SK-N-MC (cell line): ENCODE results near the gene SAG.

Experiments used
- EZH2 ChIP-seq: fragments of 200-600 bp; sonication (generic); IDR thresholded peaks from one replicate; pipeline ENCODE4 v1.6.1; 2017; ENCODE audit warnings: antibody characterized with exemption
- POLR2AphosphoS5 ChIP-seq: IDR thresholded peaks from 2 replicates; pipeline ENCODE4 v1.6.1; 2012; ENCODE audit warnings: mild to moderate bottlenecking, low read depth, low read length, borderline replicate concordance

DNA sequence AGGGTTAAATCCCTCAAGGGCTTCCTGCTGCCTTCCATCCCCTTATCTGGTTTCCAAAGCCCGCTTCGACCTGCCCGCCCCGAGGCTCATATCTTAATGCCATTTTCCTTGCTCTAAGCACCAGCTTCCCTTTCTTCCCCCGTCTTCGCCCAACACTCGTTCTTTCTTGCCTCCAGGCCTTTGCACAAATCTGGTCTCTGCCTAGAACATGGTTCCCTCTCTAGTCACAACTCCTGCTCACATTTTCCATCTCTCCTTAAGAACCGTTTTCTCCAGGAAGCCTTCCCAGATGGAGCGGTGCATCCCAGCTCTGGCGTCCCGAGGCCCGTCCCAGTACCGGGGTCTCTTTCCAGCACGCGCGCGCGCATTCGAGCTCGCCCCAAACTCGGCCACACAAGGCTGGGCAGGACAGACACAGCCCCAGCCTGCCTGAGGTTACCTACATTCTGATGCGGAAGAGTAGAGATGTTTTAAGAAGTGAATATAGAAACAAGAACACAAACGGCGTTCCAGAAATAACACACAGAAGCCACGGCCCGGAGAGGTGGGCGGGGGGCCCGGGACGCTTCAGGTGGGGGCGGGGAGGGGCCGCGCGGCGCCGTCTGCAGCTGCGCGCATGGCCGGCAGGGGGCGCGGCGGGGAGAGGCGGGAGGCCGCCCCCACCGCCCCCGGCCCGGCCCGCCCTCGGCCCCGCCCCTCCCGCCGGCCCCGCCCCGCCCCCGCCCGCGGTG is 46.3 kb downstream of the SAG start, which contains the start of gene DGKD:
- TF ChIP-seq POLR2AphosphoS5 (no peak; the same call in 1 of the 2 replicates), EZH2 (no peak)
